SU-DHL-6 (cell line): ENCODE data around the gene ARHGAP10.

Experiments
- H2AFZ ChIP-seq: fragments of 200-600 bp; sonication (generic); 2 replicates; pipeline ENCODE4 v1.6.1; 2014; ENCODE audit warnings: low read depth, mild to moderate bottlenecking, moderate library complexity, mixed read lengths, antibody characterized with exemption, low read length; ENCODE audit not compliant: severe bottlenecking
- H3F3A ChIP-seq: fragments of 200-600 bp; shearing (Covaris generic); 2 replicates; pipeline ENCODE4 v1.6.0; 2016; ENCODE audit warnings: antibody characterized with exemption, mild to moderate bottlenecking; ENCODE audit not compliant: insufficient read depth
- H3K27ac ChIP-seq: fragments of 200-600 bp; sonication (generic); 2 replicates; pipeline ENCODE4 v1.5.1; 2016; ENCODE audit warnings: low read depth, mild to moderate bottlenecking, low read length, moderate library complexity, mixed read lengths
- H3K27me3 ChIP-seq: fragments of 200-600 bp; sonication (generic), shearing (Covaris generic); 2 replicates; pipeline ENCODE4 v1.6.0; 2014; ENCODE audit warnings: mild to moderate bottlenecking, low read length
- H3K36me3 ChIP-seq: fragments of 200-600 bp; sonication (generic); 2 replicates; pipeline ENCODE4 v1.6.1; 2014; ENCODE audit warnings: mild to moderate bottlenecking, low read length, mixed read lengths
- H3K4me2 ChIP-seq: fragments of 300-600, 200-600 bp; shearing (Covaris generic), sonication (generic); 2 replicates; pipeline ENCODE4 v1.6.0; 2014; ENCODE audit warnings: low read length, low read depth, mild to moderate bottlenecking; ENCODE audit not compliant: poor library complexity, severe bottlenecking
- H3K4me3 ChIP-seq: fragments of 200-600 bp; sonication (generic); 2 replicates; pipeline ENCODE4 v1.5.1; 2014; ENCODE audit warnings: antibody characterized with exemption, low read length, mild to moderate bottlenecking, mixed read lengths; ENCODE audit not compliant: insufficient read depth, poor library complexity, severe bottlenecking
- H3K79me2 ChIP-seq: fragments of 200-600 bp; sonication (generic); 2 replicates; pipeline ENCODE4 v1.6.1; 2014; ENCODE audit warnings: mild to moderate bottlenecking, low read length, moderate library complexity; ENCODE audit not compliant: insufficient read depth
- H3K9ac ChIP-seq: fragments of 200-600 bp; sonication (generic); 2 replicates; pipeline ENCODE4 v1.7.0; 2014; ENCODE audit warnings: mild to moderate bottlenecking, low read length
- H3K9me2 ChIP-seq: fragments of 200-600 bp; sonication (generic); replicated peaks from 2 replicates; pipeline ENCODE4 v1.6.1; 2014; ENCODE audit warnings: low read length; ENCODE audit not compliant: insufficient read depth
- H3K9me3 ChIP-seq: fragments of 200-600 bp; sonication (generic); 2 replicates; pipeline ENCODE4 v1.6.1; 2014; ENCODE audit warnings: low read length, mixed read lengths; ENCODE audit not compliant: insufficient read depth
- H4K20me1 ChIP-seq: fragments of 200-600 bp; sonication (generic); 2 replicates; pipeline ENCODE4 v1.6.1; 2014; ENCODE audit warnings: low read depth, mild to moderate bottlenecking, antibody characterized with exemption, low read length, moderate library complexity, mixed read lengths
- EZH2phosphoT487 ChIP-seq: fragments of 200-600 bp; sonication (generic), shearing (Covaris generic); conservative IDR thresholded peaks from 2 replicates; pipeline ENCODE4 v1.6.1; 2018; ENCODE audit warnings: mild to moderate bottlenecking, antibody characterized with exemption, low read length, moderate library complexity, mixed read lengths
- TF ChIP-seq, protein P1 (sequence below): fragments of 200-600 bp; sonication (generic); IDR thresholded peaks from one replicate; pipeline ENCODE4 v1.5.1; 2017; ENCODE audit warnings: antibody characterized with exemption, mild to moderate bottlenecking, low read length, moderate library complexity; ENCODE audit not compliant: insufficient read depth, poor library complexity, severe bottlenecking

Gene ARHGAP10

GRCh38 chr4:147843162-147843561 lies 111.3 kb downstream of the ARHGAP10 start:
- Histone ChIP-seq H3K36me3 (no peaks in the 10 kb centered on the region), H3K9me2 (no peaks in the 10 kb centered on the region), H3K79me2 (no peaks in the 10 kb centered on the region), H3F3A (no peaks in the 10 kb centered on the region), H3K4me3 (no peak overlapping the region), H2AFZ (no peak overlapping the region), H3K9me3 (no peaks in the 10 kb centered on the region), H3K27ac (no peak overlapping the region), H4K20me1 (no peaks in the 10 kb centered on the region), H3K4me2 (no peak overlapping the region), H3K9ac (no peak overlapping the region), H3K27me3 (no peaks in the 10 kb centered on the region)
- no peak for TF ChIP-seq EZH2phosphoT487
- TF ChIP-seq, protein P1, sequence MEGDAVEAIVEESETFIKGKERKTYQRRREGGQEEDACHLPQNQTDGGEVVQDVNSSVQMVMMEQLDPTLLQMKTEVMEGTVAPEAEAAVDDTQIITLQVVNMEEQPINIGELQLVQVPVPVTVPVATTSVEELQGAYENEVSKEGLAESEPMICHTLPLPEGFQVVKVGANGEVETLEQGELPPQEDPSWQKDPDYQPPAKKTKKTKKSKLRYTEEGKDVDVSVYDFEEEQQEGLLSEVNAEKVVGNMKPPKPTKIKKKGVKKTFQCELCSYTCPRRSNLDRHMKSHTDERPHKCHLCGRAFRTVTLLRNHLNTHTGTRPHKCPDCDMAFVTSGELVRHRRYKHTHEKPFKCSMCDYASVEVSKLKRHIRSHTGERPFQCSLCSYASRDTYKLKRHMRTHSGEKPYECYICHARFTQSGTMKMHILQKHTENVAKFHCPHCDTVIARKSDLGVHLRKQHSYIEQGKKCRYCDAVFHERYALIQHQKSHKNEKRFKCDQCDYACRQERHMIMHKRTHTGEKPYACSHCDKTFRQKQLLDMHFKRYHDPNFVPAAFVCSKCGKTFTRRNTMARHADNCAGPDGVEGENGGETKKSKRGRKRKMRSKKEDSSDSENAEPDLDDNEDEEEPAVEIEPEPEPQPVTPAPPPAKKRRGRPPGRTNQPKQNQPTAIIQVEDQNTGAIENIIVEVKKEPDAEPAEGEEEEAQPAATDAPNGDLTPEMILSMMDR: no peak

DNA sequence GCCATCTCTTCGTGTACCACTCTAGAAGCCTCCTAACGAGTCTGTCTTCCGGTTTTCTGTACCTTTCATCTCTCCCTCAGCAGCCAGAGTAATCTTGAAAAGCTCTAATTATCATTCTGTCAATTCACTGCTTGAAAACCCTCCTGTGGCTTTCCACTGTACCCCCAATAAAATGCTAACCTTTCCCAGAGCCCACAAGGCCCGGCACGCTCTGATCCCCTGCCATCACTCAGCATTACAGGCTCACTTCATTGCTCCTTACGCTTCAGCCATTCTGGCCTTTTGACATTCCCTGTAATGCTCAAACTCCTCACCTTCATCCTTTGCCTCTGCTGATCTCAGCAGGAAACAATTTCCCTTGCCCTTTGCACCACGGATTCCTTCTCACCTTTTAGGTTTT lies 112.9 kb downstream of the ARHGAP10 start:
- Histone ChIP-seq H3K9me3 (no peaks in the 10 kb centered on the region), H3K9ac (no peak overlapping the region), H3K9me2 (no peaks in the 10 kb centered on the region), H4K20me1 (no peaks in the 10 kb centered on the region), H3K4me2 (no peak overlapping the region), H3K36me3 (no peaks in the 10 kb centered on the region), H3F3A (no peaks in the 10 kb centered on the region), H3K4me3 (no peak overlapping the region), H3K79me2 (no peaks in the 10 kb centered on the region), H3K27me3 (no peaks in the 10 kb centered on the region), H3K27ac (no peak overlapping the region), H2AFZ (no peak overlapping the region)
- TF ChIP-seq, protein P1: no peak
- no peak for TF ChIP-seq EZH2phosphoT487

DNA sequence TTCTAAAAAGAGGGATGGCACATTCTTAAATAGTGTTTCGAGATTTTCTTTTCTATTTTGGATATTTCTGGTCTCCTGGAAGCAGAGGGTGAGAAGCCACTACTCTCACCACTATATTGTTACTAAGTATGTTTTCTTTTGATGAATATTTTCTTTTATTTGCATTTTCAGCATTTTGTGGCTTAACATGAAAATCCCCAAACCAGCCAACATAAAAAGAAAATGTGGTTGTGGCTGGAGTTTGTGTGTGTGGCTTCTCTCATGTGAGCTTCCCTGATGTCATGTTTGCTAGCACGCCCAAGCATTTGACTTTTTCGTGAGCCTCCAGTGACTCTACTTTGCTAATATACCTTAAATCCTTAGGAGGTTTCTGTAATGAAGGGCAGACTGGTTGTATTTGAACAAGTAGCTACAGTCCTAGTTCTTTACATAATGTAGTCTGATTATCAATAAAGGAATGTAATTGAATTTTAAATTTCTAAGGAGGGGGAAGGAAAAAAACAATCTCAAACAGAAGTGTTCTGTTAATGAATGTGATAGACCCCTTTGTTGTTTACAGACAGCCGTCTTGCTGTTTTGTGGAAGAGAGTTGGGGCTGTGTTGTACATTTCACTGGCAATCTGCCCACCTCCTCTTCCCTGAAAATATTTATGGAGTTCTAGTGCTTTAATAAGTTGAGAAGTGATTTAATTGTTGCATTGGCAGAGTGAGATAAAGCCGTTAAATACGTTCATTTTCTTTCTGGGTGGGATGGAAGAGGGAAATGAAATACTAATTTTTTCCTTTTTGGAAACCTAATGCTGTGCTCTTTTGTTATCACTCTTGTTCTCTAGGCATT lies 114.6 kb downstream of the ARHGAP10 start:
- H3K4me3 ChIP-seq: no peak overlapping the region
- no peak overlapping the region for H3K4me2 ChIP-seq
- H3K27me3 ChIP-seq: no peaks in the 10 kb centered on the region
- H3K36me3 ChIP-seq: no peaks in the 10 kb centered on the region
- TF ChIP-seq, protein P1: no peak
- H3K9ac ChIP-seq: no peak overlapping the region
- no peak overlapping the region for H3K27ac ChIP-seq
- H3K79me2 ChIP-seq: no peaks in the 10 kb centered on the region
- no peaks in the 10 kb centered on the region for H3F3A ChIP-seq
- no peaks in the 10 kb centered on the region for H3K9me2 ChIP-seq
- no peak overlapping the region for H2AFZ ChIP-seq
- H3K9me3 ChIP-seq: no peaks in the 10 kb centered on the region
- H4K20me1 ChIP-seq: no peaks in the 10 kb centered on the region
